Measurements from ENCODE around the gene PC. TPM values are rescaled to one million over a fixed set of nuclear protein-coding genes. Genes with fewer than 3 reads are reported as not detected.
"Not testable (repeated sequence)": the region's sequence is repeated elsewhere in the genome, so short reads cannot be mapped to it uniquely, and the experiment has no call there.

PC gene
- total RNA-seq = 10 to 100 TPM in 1 of 2 donors, 1 to 10 TPM in 1; 9.1 to 12.7 TPM

- Mint-ChIP-seq H3K27ac (no peak within 1 kb of the TSS), H3K9me3 (no peaks in the 10 kb centered on the region), H3K4me3 (peak within 1 kb of the TSS; percentile 83 to 94), H3K36me3 (ENCODE audit: insufficient read depth in 2 of 2) (no peaks in the 10 kb centered on the region), H3K4me1 (ENCODE audit: low read depth) (peaks cover 31% of the 10 kb centered on the region), H3K27me3 (ENCODE audit: low read depth) (peaks cover 9% of the 10 kb centered on the region)
- DNase-seq (peak; percentile 97 to 99), ATAC-seq (replicated peaks in 1 of 2) (peak; percentile 97)
These were observed at the start of gene PC for GRCh38 chr11:66958232-66958955. Gene PC, minus strand, starts transcription at chr11:66958383. Its CDS starts 86,224 bp downstream, at chr11:66872159.

GRCh38 chr11:67007126-67007525, 48.9 kb upstream of the PC start:
- peaks cover 0 to 2% of the 10 kb centered on the region in 2 donors for H3K9me3 Mint-ChIP-seq
- ATAC-seq (replicated peaks in 1 of 2) (no peak), DNase-seq (no peak)
- H3K27me3 Mint-ChIP-seq (ENCODE audit: low read depth) = no peaks in the 10 kb centered on the region
- H3K36me3 Mint-ChIP-seq (ENCODE audit: insufficient read depth in 2 of 2) = no peaks in the 10 kb centered on the region
- no peak overlapping the region for H3K27ac Mint-ChIP-seq
- H3K4me1 Mint-ChIP-seq (ENCODE audit: low read depth) = peaks cover 7% of the 10 kb centered on the region
- H3K4me3 Mint-ChIP-seq = no peak overlapping the region

GRCh38 chr11:67006029-67006884, 48.1 kb upstream of the PC start:
- H3K4me3 Mint-ChIP-seq = no peak overlapping the region
- DNase-seq (peak in 1 of 2 donors; percentile 34), ATAC-seq (replicated peaks in 1 of 2) (peak in 1 of 2 donors; percentile 43)
- H3K27ac Mint-ChIP-seq = no peak overlapping the region
- H3K4me1 Mint-ChIP-seq (ENCODE audit: low read depth) = peaks cover 7% of the 10 kb centered on the region
- H3K9me3 Mint-ChIP-seq = peaks cover 0 to 2% of the 10 kb centered on the region in 2 donors
- H3K27me3 Mint-ChIP-seq (ENCODE audit: low read depth) = no peaks in the 10 kb centered on the region
- no peaks in the 10 kb centered on the region for H3K36me3 Mint-ChIP-seq (ENCODE audit: insufficient read depth in 2 of 2)

GRCh38 chr11:67005200-67005599, 47.0 kb upstream of the PC start:
- H3K4me1 Mint-ChIP-seq (ENCODE audit: low read depth); H3K27me3 Mint-ChIP-seq (ENCODE audit: low read depth): not testable (repeated sequence)

GRCh38 chr11:67002921-67003411, 44.8 kb upstream of the PC start:
- DNase-seq = no peak
- H3K36me3 Mint-ChIP-seq (ENCODE audit: insufficient read depth in 2 of 2) = no peaks in the 10 kb centered on the region
- peaks cover 7% of the 10 kb centered on the region for H3K4me1 Mint-ChIP-seq (ENCODE audit: low read depth)
- no peak for ATAC-seq (replicated peaks in 1 of 2)
- no peak overlapping the region for H3K4me3 Mint-ChIP-seq
- no peaks in the 10 kb centered on the region for H3K27me3 Mint-ChIP-seq (ENCODE audit: low read depth)
- no peak overlapping the region for H3K27ac Mint-ChIP-seq
- peaks cover 0 to 2% of the 10 kb centered on the region in 2 donors for H3K9me3 Mint-ChIP-seq

More at GRCh38 chr11:67005200-67005599, 47.0 kb upstream of the PC start:
- H3K9me3 Mint-ChIP-seq; H3K4me3 Mint-ChIP-seq; H3K27ac Mint-ChIP-seq; DNase-seq; H3K36me3 Mint-ChIP-seq (ENCODE audit: insufficient read depth in 2 of 2); ATAC-seq (replicated peaks in 1 of 2): not testable (repeated sequence)

- Mint-ChIP-seq H3K36me3 (ENCODE audit: insufficient read depth in 2 of 2) (no peaks in the 10 kb centered on the region), H3K4me3 (no peak overlapping the region), H3K4me1 (ENCODE audit: low read depth) (peaks cover 7% of the 10 kb centered on the region), H3K9me3 (peaks cover 0 to 2% of the 10 kb centered on the region in 2 donors), H3K27ac (no peak overlapping the region), H3K27me3 (ENCODE audit: low read depth) (no peaks in the 10 kb centered on the region)
- DNase-seq = no peak
- ATAC-seq (replicated peaks in 1 of 2) = no peak
These were observed 44.2 kb upstream of the PC start for GRCh38 chr11:67002297-67002913.

- no peak overlapping the region for H3K4me3 Mint-ChIP-seq
- no peak for ATAC-seq (replicated peaks in 1 of 2)
- no peak overlapping the region for H3K27ac Mint-ChIP-seq
- peaks cover 0 to under 1% of the 10 kb centered on the region in 2 donors for H3K9me3 Mint-ChIP-seq
- peaks cover 1% of the 10 kb centered on the region for H3K4me1 Mint-ChIP-seq (ENCODE audit: low read depth)
- no peaks in the 10 kb centered on the region for H3K36me3 Mint-ChIP-seq (ENCODE audit: insufficient read depth in 2 of 2)
- DNase-seq = no peak
- H3K27me3 Mint-ChIP-seq (ENCODE audit: low read depth) = peaks cover 7% of the 10 kb centered on the region
These were observed 43.1 kb upstream of the PC start for GRCh38 chr11:67001332-67001731.

GRCh38 chr11:66999555-66999954, 41.4 kb upstream of the PC start:
- no peak for ATAC-seq (replicated peaks in 1 of 2)
- Mint-ChIP-seq H3K4me1 (ENCODE audit: low read depth) (no peaks in the 10 kb centered on the region), H3K4me3 (no peak overlapping the region), H3K36me3 (ENCODE audit: insufficient read depth in 2 of 2) (no peaks in the 10 kb centered on the region), H3K27ac (no peak overlapping the region), H3K9me3 (no peaks in the 10 kb centered on the region), H3K27me3 (ENCODE audit: low read depth) (peaks cover 7% of the 10 kb centered on the region)
- DNase-seq = no peak

GRCh38 chr11:66996609-66997273, 38.6 kb upstream of the PC start:
- Mint-ChIP-seq H3K27me3 (ENCODE audit: low read depth) (peaks cover 12% of the 10 kb centered on the region), H3K4me3 (no peak overlapping the region), H3K36me3 (ENCODE audit: insufficient read depth in 2 of 2) (no peaks in the 10 kb centered on the region), H3K9me3 (no peaks in the 10 kb centered on the region), H3K4me1 (ENCODE audit: low read depth) (no peaks in the 10 kb centered on the region), H3K27ac (no peak overlapping the region)
- ATAC-seq (replicated peaks in 1 of 2) = no peak
- DNase-seq = no peak

GRCh38 chr11:66992041-66992440, 33.9 kb upstream of the PC start:
- no peak overlapping the region for H3K27ac Mint-ChIP-seq
- peaks cover 11% of the 10 kb centered on the region for H3K27me3 Mint-ChIP-seq (ENCODE audit: low read depth)
- H3K4me3 Mint-ChIP-seq = no peak overlapping the region
- no peaks in the 10 kb centered on the region for H3K9me3 Mint-ChIP-seq
- ATAC-seq (replicated peaks in 1 of 2) (no peak), DNase-seq (no peak)
- no peaks in the 10 kb centered on the region for H3K36me3 Mint-ChIP-seq (ENCODE audit: insufficient read depth in 2 of 2)
- no peaks in the 10 kb centered on the region for H3K4me1 Mint-ChIP-seq (ENCODE audit: low read depth)

- DNase-seq; ATAC-seq (replicated peaks in 1 of 2); H3K4me3 Mint-ChIP-seq; H3K36me3 Mint-ChIP-seq (ENCODE audit: insufficient read depth in 2 of 2); H3K9me3 Mint-ChIP-seq; H3K4me1 Mint-ChIP-seq (ENCODE audit: low read depth); H3K27me3 Mint-ChIP-seq (ENCODE audit: low read depth); H3K27ac Mint-ChIP-seq: not testable (repeated sequence)
These were observed 31.2 kb upstream of the PC start for GRCh38 chr11:66989360-66989759.

GRCh38 chr11:66988741-66989140, 30.6 kb upstream of the PC start:
- not testable (repeated sequence) for H3K9me3 Mint-ChIP-seq; H3K27ac Mint-ChIP-seq; H3K27me3 Mint-ChIP-seq (ENCODE audit: low read depth); H3K4me1 Mint-ChIP-seq (ENCODE audit: low read depth); DNase-seq; H3K36me3 Mint-ChIP-seq (ENCODE audit: insufficient read depth in 2 of 2); ATAC-seq (replicated peaks in 1 of 2); H3K4me3 Mint-ChIP-seq
